GM12875 (cell line): ENCODE results near the gene ERN1.
A peak's percentile ranks its signal among the peaks of the same experiment; 100 is the strongest.
"Not testable (repeated sequence)": the region's sequence is repeated elsewhere in the genome, so short reads cannot be mapped to it uniquely, and the experiment has no call there.

Experiments
- H3K4me3 ChIP-seq: one replicate; pipeline ENCODE4 v1.5.1; 2011; ENCODE audit warnings: low read depth, low read length, control low read depth
- TF ChIP-seq, protein P1 (sequence below): IDR thresholded peaks from 2 replicates; pipeline ENCODE4 v1.5.1; 2011; ENCODE audit warnings: low read depth, mild to moderate bottlenecking, control low read depth, inconsistent platforms, low read length, moderate library complexity, borderline replicate concordance; ENCODE audit not compliant: insufficient read depth

The ERN1 gene

DNA sequence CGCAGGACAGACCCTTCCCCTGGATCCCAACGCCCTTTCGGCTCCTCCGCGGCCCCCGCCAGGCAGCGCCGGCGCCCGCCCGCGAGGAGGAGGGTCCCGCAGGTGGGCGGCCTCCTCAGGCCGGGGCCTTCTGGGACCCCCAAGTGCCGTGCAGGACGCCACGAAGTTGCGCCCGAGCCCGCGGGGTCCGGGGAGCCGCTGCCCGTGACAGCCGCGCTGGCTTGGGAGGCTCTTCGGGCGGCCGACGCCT lies 504 bp downstream of the ERN1 start:
- H3K4me3 ChIP-seq: peak overlapping the region; percentile 75
- TF ChIP-seq, protein P1, sequence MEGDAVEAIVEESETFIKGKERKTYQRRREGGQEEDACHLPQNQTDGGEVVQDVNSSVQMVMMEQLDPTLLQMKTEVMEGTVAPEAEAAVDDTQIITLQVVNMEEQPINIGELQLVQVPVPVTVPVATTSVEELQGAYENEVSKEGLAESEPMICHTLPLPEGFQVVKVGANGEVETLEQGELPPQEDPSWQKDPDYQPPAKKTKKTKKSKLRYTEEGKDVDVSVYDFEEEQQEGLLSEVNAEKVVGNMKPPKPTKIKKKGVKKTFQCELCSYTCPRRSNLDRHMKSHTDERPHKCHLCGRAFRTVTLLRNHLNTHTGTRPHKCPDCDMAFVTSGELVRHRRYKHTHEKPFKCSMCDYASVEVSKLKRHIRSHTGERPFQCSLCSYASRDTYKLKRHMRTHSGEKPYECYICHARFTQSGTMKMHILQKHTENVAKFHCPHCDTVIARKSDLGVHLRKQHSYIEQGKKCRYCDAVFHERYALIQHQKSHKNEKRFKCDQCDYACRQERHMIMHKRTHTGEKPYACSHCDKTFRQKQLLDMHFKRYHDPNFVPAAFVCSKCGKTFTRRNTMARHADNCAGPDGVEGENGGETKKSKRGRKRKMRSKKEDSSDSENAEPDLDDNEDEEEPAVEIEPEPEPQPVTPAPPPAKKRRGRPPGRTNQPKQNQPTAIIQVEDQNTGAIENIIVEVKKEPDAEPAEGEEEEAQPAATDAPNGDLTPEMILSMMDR: no peak

DNA sequence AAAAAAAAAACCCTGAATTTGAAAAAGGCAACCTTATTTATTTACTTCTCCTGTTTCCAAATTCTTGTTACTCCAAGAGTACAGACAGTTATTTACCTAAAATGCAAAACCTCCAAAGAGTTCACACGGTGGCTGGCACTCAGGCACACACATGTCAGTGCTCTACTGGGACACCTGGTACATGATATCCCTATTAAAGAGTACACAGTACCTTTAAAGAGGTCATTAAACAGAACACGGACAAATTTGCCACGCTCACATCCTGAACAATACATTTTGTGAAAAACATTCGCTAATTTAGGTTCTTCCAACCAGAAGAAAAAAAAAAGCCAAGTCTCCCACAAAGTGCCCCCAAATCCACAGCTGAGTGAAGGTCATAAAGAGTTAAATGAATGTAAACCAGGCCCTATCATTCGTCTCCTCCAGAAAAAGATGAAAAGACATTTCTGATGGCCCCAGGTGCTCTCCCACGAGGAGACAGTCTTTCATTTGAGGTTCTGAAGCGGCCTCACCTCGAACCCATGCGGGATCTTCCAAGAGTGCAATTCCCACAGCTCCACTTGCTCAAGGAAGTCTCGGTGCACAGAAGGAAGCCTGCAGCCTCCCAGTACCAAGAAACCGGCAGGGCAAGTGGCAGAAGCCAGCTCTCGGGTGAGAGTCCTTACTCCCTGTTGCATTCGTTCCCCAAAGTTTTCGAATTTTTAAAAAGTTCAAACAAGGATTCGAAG lies 993 bp downstream of the ERN1 start:
- TF ChIP-seq, protein P1: no peak

DNA sequence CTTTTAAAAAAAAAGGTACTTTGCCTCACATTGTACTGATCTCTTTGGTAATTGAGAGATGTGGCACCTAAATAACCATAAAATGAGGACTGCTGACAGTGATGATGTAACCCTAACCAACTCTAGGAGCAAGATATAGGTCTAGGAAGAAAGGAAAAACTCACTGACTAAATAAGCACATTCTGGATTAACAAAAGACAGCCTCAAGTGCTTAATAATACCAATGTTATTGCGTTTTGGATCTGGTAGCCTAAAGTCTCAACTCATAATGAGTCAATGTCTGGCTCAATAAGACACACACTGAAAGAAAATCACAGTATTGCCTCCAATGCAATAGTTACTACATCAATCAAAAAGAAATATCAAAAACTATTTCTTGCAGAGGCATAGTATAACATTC lies 3.0 kb downstream of the ERN1 start:
- TF ChIP-seq, protein P1: no peak

More for the DNA sequence above, 993 bp downstream of the ERN1 start:
- peak overlapping the region; percentile 75 for H3K4me3 ChIP-seq

DNA sequence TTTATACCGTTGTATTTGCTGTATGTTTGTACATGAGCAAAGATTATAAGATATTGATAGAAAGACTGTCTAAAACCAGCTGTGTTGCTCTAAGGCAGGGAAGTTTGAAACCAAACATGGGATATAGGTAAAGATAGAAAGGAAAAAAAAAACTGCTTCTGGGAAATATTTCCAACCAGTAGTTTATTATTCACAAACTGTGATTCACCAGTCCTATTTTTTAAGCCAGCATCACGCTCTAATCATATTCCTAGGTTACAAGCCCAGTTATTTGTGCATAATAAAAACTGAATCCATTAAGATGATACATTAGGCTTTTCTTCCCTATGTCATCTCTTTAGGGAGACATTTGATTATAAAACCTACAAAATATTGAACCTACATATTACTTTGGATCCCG lies 4.0 kb downstream of the ERN1 start:
- no peak overlapping the region for H3K4me3 ChIP-seq
- TF ChIP-seq, protein P1: no peak

More for the DNA sequence above, 3.0 kb downstream of the ERN1 start:
- no peak overlapping the region for H3K4me3 ChIP-seq

DNA sequence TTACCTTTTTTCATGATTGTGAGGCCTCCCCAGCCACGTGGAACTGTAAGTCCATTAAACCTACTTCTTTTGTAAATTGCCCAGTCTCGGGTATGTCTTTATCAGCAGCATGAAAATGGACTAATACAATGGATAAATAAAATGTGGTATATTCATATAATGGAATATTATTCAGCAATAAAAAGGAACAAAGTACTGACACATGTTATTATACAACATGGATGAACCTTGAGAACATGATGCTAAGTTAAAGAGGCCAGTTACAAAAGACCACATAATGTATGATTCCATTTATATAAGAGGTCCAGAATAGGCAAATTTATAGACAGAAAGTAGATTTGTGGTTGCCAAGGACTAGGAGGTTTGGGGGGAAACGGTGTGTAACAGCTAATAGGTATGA lies 5.3 kb downstream of the ERN1 start:
- H3K4me3 ChIP-seq: no peak overlapping the region
- TF ChIP-seq, protein P1: no peak

GRCh38 chr17:64123114-64123513 lies 6.8 kb downstream of the ERN1 start:
- H3K4me3 ChIP-seq: no peak overlapping the region
- TF ChIP-seq, protein P1: no peak

- H3K4me3 ChIP-seq: not testable (repeated sequence)
Measured at GRCh38 chr17:64120972-64121786, 8.8 kb downstream of the ERN1 start.
